GM20431 (cell line): Measurements from ENCODE around the gene DCLK1.

Experiments used
- in situ Hi-C: fragments of 300-500 bp; cut with MseI, MboI; formaldehyde crosslinking; loops from one replicate; pipeline ENCODE4 v1.15.0; 2020; ENCODE audit warnings: low sequenced_read_pairs; ENCODE audit not compliant: unreplicated experiment

The DCLK1 gene

GRCh38 chr13:36131222-36131930 lies at the start of gene DCLK1:
Gene DCLK1 (minus strand): TSS chr13:36131382.
- in situ Hi-C loops = no loop called here

GRCh38 chr13:36175621-36176020 lies 44.4 kb upstream of the DCLK1 start:
- in situ Hi-C loops = no loop called here

- in situ Hi-C loops = no loop called here
Observed at GRCh38 chr13:36174923-36175322, 43.7 kb upstream of the DCLK1 start.

GRCh38 chr13:36173571-36174322 lies 42.6 kb upstream of the DCLK1 start:
- in situ Hi-C loops = no loop called here

GRCh38 chr13:36166046-36166445 lies 34.9 kb upstream of the DCLK1 start:
- in situ Hi-C loops = no loop called here

- in situ Hi-C loops = no loop called here
Observed at GRCh38 chr13:36163809-36164308, 32.7 kb upstream of the DCLK1 start.

GRCh38 chr13:36163286-36163685 lies 32.1 kb upstream of the DCLK1 start:
- in situ Hi-C loops = no loop called here

- in situ Hi-C loops = no loop called here
Observed at GRCh38 chr13:36160297-36160696, 29.1 kb upstream of the DCLK1 start.

GRCh38 chr13:36158611-36159010 lies 27.4 kb upstream of the DCLK1 start:
- in situ Hi-C loops = no loop called here

GRCh38 chr13:36157480-36157879 lies 26.3 kb upstream of the DCLK1 start:
- in situ Hi-C loops = no loop called here

- in situ Hi-C loops = no loop called here
Observed at GRCh38 chr13:36154567-36155291, 23.5 kb upstream of the DCLK1 start.

- in situ Hi-C loops = no loop called here
Observed at GRCh38 chr13:36151591-36151990, 20.4 kb upstream of the DCLK1 start.

- in situ Hi-C loops = no loop called here
Observed at GRCh38 chr13:36148446-36148845, 17.3 kb upstream of the DCLK1 start.

- in situ Hi-C loops = no loop called here
Observed at GRCh38 chr13:36147330-36147729, 16.1 kb upstream of the DCLK1 start.

- in situ Hi-C loops = no loop called here
Observed at GRCh38 chr13:36146511-36147269, 15.5 kb upstream of the DCLK1 start.

GRCh38 chr13:36143738-36144137 lies 12.6 kb upstream of the DCLK1 start:
- in situ Hi-C loops = no loop called here

- in situ Hi-C loops = no loop called here
Observed at GRCh38 chr13:36142735-36143134, 11.6 kb upstream of the DCLK1 start.

- in situ Hi-C loops = no loop called here
Observed at GRCh38 chr13:36135876-36136275, 4.7 kb upstream of the DCLK1 start.

GRCh38 chr13:36134632-36135031 lies 3.5 kb upstream of the DCLK1 start:
- in situ Hi-C loops = no loop called here

GRCh38 chr13:36133950-36134626 lies 2.9 kb upstream of the DCLK1 start:
- in situ Hi-C loops = no loop called here
